OCI-LY7 (cell line): Measurements from ENCODE around the gene GBF1. TPM values are rescaled to one million over a fixed set of nuclear protein-coding genes. Genes with fewer than 3 reads are reported as not detected.

Experiments
- BruUV-seq: library from RNA; stranded (reverse); fragments of 400-500 nt; replicated peaks from 2 replicates; lab custom pipeline; 2021; lab: Mats Ljungman, UMichigan
- CTCF ChIA-PET: fragments of 300-600 bp; sonication (Branson Sonifier 250); formaldehyde crosslinking; loops from one replicate; lab custom pipeline; 2022; ENCODE audit warnings: antibody characterized with exemption; ENCODE audit not compliant: unreplicated experiment; lab: Charles Lee
- POLR2A ChIA-PET: fragments of 300-600 bp; sonication (Branson Sonifier 250); formaldehyde crosslinking; loops from one replicate; lab custom pipeline; 2022; ENCODE audit warnings: antibody characterized with exemption; lab: Charles Lee
- DNase-seq: peaks from one replicate; pipeline ENCODE4 v3.0.0-alpha.2; 2015; ENCODE audit warnings: low spot score
- H2AFZ ChIP-seq: fragments of 200-600 bp; sonication (generic), shearing (Covaris generic); 2 replicates; pipeline ENCODE4 v1.6.1; 2014; ENCODE audit warnings: mild to moderate bottlenecking, antibody characterized with exemption, low read length, moderate library complexity
- H3K27ac ChIP-seq: fragments of 200-600 bp; sonication (generic); 2 replicates; pipeline ENCODE4 v1.5.1; 2014; ENCODE audit warnings: mixed run types, low read depth, mild to moderate bottlenecking, moderate library complexity, low read length, inconsistent platforms; ENCODE audit not compliant: poor library complexity, severe bottlenecking
- H3K36me3 ChIP-seq: fragments of 200-600 bp; sonication (generic); 2 replicates; pipeline ENCODE4 v1.6.1; 2014; ENCODE audit warnings: mild to moderate bottlenecking, antibody characterized with exemption, low read length, moderate library complexity, mixed read lengths; ENCODE audit not compliant: insufficient read depth
- H3K4me1 ChIP-seq: fragments of 200-600 bp; sonication (generic); 2 replicates; pipeline ENCODE4 v1.5.1; 2014; ENCODE audit warnings: mild to moderate bottlenecking, low read length; ENCODE audit not compliant: insufficient read depth, poor library complexity, severe bottlenecking
- H3K4me2 ChIP-seq: fragments of 200-600 bp; sonication (generic); 2 replicates; pipeline ENCODE4 v1.6.1; 2014; ENCODE audit warnings: mild to moderate bottlenecking, low read length
- H3K4me3 ChIP-seq: fragments of 200-600 bp; sonication (generic); 2 replicates; pipeline ENCODE4 v1.5.1; 2014; ENCODE audit warnings: mild to moderate bottlenecking, low read depth, low read length; ENCODE audit not compliant: poor library complexity, severe bottlenecking
- H3K79me2 ChIP-seq: fragments of 200-600 bp; sonication (generic); 2 replicates; pipeline ENCODE4 v1.6.1; 2016; ENCODE audit warnings: low read depth, mild to moderate bottlenecking, low read length, moderate library complexity, mixed read lengths; ENCODE audit not compliant: insufficient read depth
- H3K9me2 ChIP-seq: fragments of 200-600 bp; sonication (generic); 2 replicates; pipeline ENCODE4 v1.6.1; 2016; ENCODE audit warnings: mild to moderate bottlenecking, low read length, mixed read lengths; ENCODE audit not compliant: insufficient read depth
- H3K9me3 ChIP-seq: fragments of 200-600 bp; sonication (generic); 2 replicates; pipeline ENCODE4 v1.6.1; 2014; ENCODE audit warnings: mild to moderate bottlenecking, mixed run types, low read length, mixed read lengths
- H4K20me1 ChIP-seq: fragments of 200-600 bp; sonication (generic); 2 replicates; pipeline ENCODE4 v1.6.1; 2014; ENCODE audit warnings: mild to moderate bottlenecking, antibody characterized with exemption, low read length, moderate library complexity, mixed read lengths; ENCODE audit not compliant: insufficient read depth
- CTCF ChIP-seq: fragments of 200-600 bp; sonication (generic); conservative IDR thresholded peaks from 2 replicates; pipeline ENCODE4 v1.5.1; 2014; ENCODE audit warnings: mild to moderate bottlenecking, antibody characterized with exemption, low read length, moderate library complexity, mixed read lengths
- EZH2phosphoT487 ChIP-seq: fragments of 200-600 bp; sonication (generic); IDR thresholded peaks from 2 replicates; pipeline ENCODE4 v1.6.1; 2018; ENCODE audit warnings: low read depth, borderline replicate concordance, mild to moderate bottlenecking, mixed run types, antibody characterized with exemption, low read length, moderate library complexity, mixed read lengths
- intact Hi-C: fragments of 100-400 bp; cut with micrococcal nuclease; formaldehyde crosslinking; loops from one replicate; pipeline ENCODE4 v1.10.0; 2022; ENCODE audit not compliant: unreplicated experiment
- total RNA-seq, 2 experiments: library from RNA; depleted of rRNA in 1 of 2; stranded (reverse); fragments of >200 nt in 1 of 2; shearing (Covaris generic) in 1 of 2; gene quantifications; 2 replicates each; pipeline ENCODE4 v1.2.3, GENCODE V29; 2014 to 2022

GBF1 gene
- total RNA-seq, 2 experiments from 2014 or later: 17.8 to 33.4 TPM

GRCh38 chr10:102394079-102394800, 148.9 kb downstream of the GBF1 start:
- Histone ChIP-seq H3K79me2 (peaks cover 9% of the 10 kb centered on the region; the same call in 1 of the 2 replicates), H4K20me1 (no peaks in the 10 kb centered on the region), H3K4me1 (peaks cover 23% of the 10 kb centered on the region), H3K27ac (peak overlapping the region; percentile 70), H3K9me3 (no peaks in the 10 kb centered on the region), H3K4me2 (peak overlapping the region; percentile 84), H3K9me2 (no peaks in the 10 kb centered on the region), H3K4me3 (peak overlapping the region; percentile 78), H3K36me3 (peaks cover 17% of the 10 kb centered on the region), H2AFZ (peak overlapping the region; percentile 73)
- CTCF ChIA-PET: interaction anchor here (0.6 to 1.0 kb wide), 2 partner anchors 108 to 238 kb away, joined by 3 read pairs; partner anchors contain the start of gene ACTR1A
- POLR2A ChIA-PET: interaction anchor here (0.6 to 1.8 kb wide), 5 partner anchors 26 to 67 kb away, joined by 3 to 11 read pairs (median 3); partner anchors contain the start of genes C10orf95, CUEDC2 and FBXL15
- no peak for TF ChIP-seq EZH2phosphoT487
- peak; percentile 95 for TF ChIP-seq CTCF
- intact Hi-C loops: loop anchor here (1.0 kb wide), 3 partner anchors 27 to 189 kb away; no protein-coding TSS in a partner anchor
- no TSS peak for BruUV-seq
- peak; percentile 96 for DNase-seq

GRCh38 chr10:102394801-102395399, 149.6 kb downstream of the GBF1 start:
- H3K4me2 ChIP-seq: peak overlapping the region; percentile 84
- BruUV-seq: no TSS peak
- H3K9me2 ChIP-seq: no peaks in the 10 kb centered on the region
- peaks cover 21% of the 10 kb centered on the region for H3K36me3 ChIP-seq
- H3K9me3 ChIP-seq: no peaks in the 10 kb centered on the region
- no peak for TF ChIP-seq EZH2phosphoT487
- TF ChIP-seq CTCF: no peak
- no peaks in the 10 kb centered on the region for H4K20me1 ChIP-seq
- H2AFZ ChIP-seq: peak overlapping the region; percentile 73
- peak overlapping the region; percentile 78 for H3K4me3 ChIP-seq
- H3K79me2 ChIP-seq: peaks cover 9% of the 10 kb centered on the region; the same call in 1 of the 2 replicates
- peaks cover 28% of the 10 kb centered on the region for H3K4me1 ChIP-seq
- CTCF ChIA-PET: interaction anchor here (0.6 to 1.0 kb wide), 2 partner anchors 107 to 237 kb away, joined by 3 read pairs; partner anchors contain the start of gene ACTR1A
- intact Hi-C loops: loop anchor here (1.0 to 5.0 kb wide), 5 partner anchors 26 to 228 kb away; no protein-coding TSS in a partner anchor
- no peak for DNase-seq
- H3K27ac ChIP-seq: peak overlapping the region; percentile 70
- POLR2A ChIA-PET: interaction anchor here (0.6 to 1.8 kb wide), 5 partner anchors 26 to 144 kb away, joined by 3 to 11 read pairs (median 3); partner anchors contain the start of genes C10orf95, CUEDC2 and FBXL15
